DND-41 (cell line): ENCODE data around the gene ZKSCAN1.
"Not testable (repeated sequence)": the region's sequence is repeated elsewhere in the genome, so short reads cannot be mapped to it uniquely, and the experiment has no call there.

Source experiments
- ATAC-seq: fragments of 200-7000 bp; cut with Tn5 transposase; 3 replicates; pipeline ENCODE4 v1.9.1; 2021; ENCODE audit warnings: low read depth; ENCODE audit not compliant: insufficient read depth
- DNase-seq: peaks from one replicate; pipeline ENCODE4 v3.0.0-alpha.2; 2020
- H2AFZ ChIP-seq: 2 replicates; pipeline ENCODE4 v1.6.0; 2012; ENCODE audit warnings: low read depth, low read length
- H3K27ac ChIP-seq: 2 replicates; pipeline ENCODE4 v1.5.1; 2012; ENCODE audit warnings: low read length, inconsistent platforms
- H3K27me3 ChIP-seq: fragments of 200-600 bp; sonication (generic); 2 replicates; pipeline ENCODE4 v1.6.0; 2012; ENCODE audit warnings: low read length, mild to moderate bottlenecking, inconsistent platforms; ENCODE audit not compliant: insufficient read depth, poor library complexity
- H3K36me3 ChIP-seq: 2 replicates; pipeline ENCODE4 v1.5.1; 2012; ENCODE audit warnings: low read length, inconsistent platforms; ENCODE audit not compliant: insufficient read depth
- H3K4me1 ChIP-seq: 2 replicates; pipeline ENCODE4 v1.5.1; 2012; ENCODE audit warnings: mild to moderate bottlenecking, low read length; ENCODE audit not compliant: insufficient read depth
- H3K4me2 ChIP-seq: 2 replicates; pipeline ENCODE4 v1.6.0; 2012; ENCODE audit warnings: mild to moderate bottlenecking, moderate library complexity, low read length, inconsistent platforms; ENCODE audit not compliant: insufficient read depth
- H3K4me3 ChIP-seq, 2 experiments: fragments of 200-600 bp in 1 of 2; shearing (Covaris generic) in 1 of 2; 2 replicates each; pipeline ENCODE4 v1.5.1; 2012 to 2016; ENCODE audit warnings: inconsistent platforms in 2 of 2, low read length in 2 of 2, mild to moderate bottlenecking in 2 of 2, low read depth in 1 of 2, moderate library complexity in 1 of 2
- H3K79me2 ChIP-seq: 2 replicates; pipeline ENCODE4 v1.6.0; 2012; ENCODE audit warnings: low read length, inconsistent platforms; ENCODE audit not compliant: insufficient read depth
- H3K9ac ChIP-seq: 2 replicates; pipeline ENCODE4 v1.6.0; 2012; ENCODE audit warnings: low read depth, mild to moderate bottlenecking, inconsistent platforms, low read length, moderate library complexity
- H3K9me3 ChIP-seq: 2 replicates; pipeline ENCODE4 v1.5.1; 2012; ENCODE audit warnings: low read length, moderate library complexity, mild to moderate bottlenecking, inconsistent platforms; ENCODE audit not compliant: insufficient read depth, severe bottlenecking
- H4K20me1 ChIP-seq: 2 replicates; pipeline ENCODE4 v1.6.0; 2012; ENCODE audit warnings: low read length; ENCODE audit not compliant: insufficient read depth
- CTCF ChIP-seq: IDR thresholded peaks from 2 replicates; pipeline ENCODE4 v1.5.1; 2012; ENCODE audit warnings: borderline replicate concordance, low read length, moderate library complexity, mild to moderate bottlenecking; ENCODE audit not compliant: poor library complexity, severe bottlenecking; ENCODE audit errors: extremely low read depth
- EZH2 ChIP-seq: IDR thresholded peaks from 3 replicates; pipeline ENCODE4 v1.6.1; 2012; ENCODE audit warnings: borderline replicate concordance, low read depth, mild to moderate bottlenecking, moderate library complexity, low read length, inconsistent platforms; ENCODE audit not compliant: severe bottlenecking

Gene ZKSCAN1

GRCh38 chr7:100008525-100008924 lies 6.9 kb upstream of the ZKSCAN1 start:
- no peaks in the 10 kb centered on the region for H3K9me3 ChIP-seq
- no peak overlapping the region for H3K27ac ChIP-seq
- ATAC-seq (no peak), DNase-seq (no peak)
- no peaks in the 10 kb centered on the region for H4K20me1 ChIP-seq
- no peaks in the 10 kb centered on the region for H3K4me1 ChIP-seq
- H2AFZ ChIP-seq = no peak overlapping the region
- no peak for TF ChIP-seq CTCF
- no peaks in the 10 kb centered on the region for H3K27me3 ChIP-seq
- H3K79me2 ChIP-seq = no peaks in the 10 kb centered on the region
- no peak overlapping the region for H3K4me2 ChIP-seq
- no peak overlapping the region for H3K9ac ChIP-seq
- no peaks in the 10 kb centered on the region for H3K36me3 ChIP-seq
- no peak overlapping the region for H3K4me3 ChIP-seq

GRCh38 chr7:100009952-100010351 lies 5.4 kb upstream of the ZKSCAN1 start:
- H3K36me3 ChIP-seq, H2AFZ ChIP-seq, H4K20me1 ChIP-seq, H3K27ac ChIP-seq, H3K4me1 ChIP-seq, DNase-seq, H3K79me2 ChIP-seq, H3K27me3 ChIP-seq, H3K9ac ChIP-seq, ATAC-seq, H3K4me2 ChIP-seq, H3K4me3 ChIP-seq, H3K9me3 ChIP-seq: not testable (repeated sequence)

GRCh38 chr7:100010901-100011300 lies 4.5 kb upstream of the ZKSCAN1 start:
- DNase-seq (no peak), ATAC-seq (no peak)
- Histone ChIP-seq H3K9ac (no peak overlapping the region), H3K4me3 (no peak overlapping the region), H3K79me2 (peaks cover 9% of the 10 kb centered on the region), H3K36me3 (no peaks in the 10 kb centered on the region), H3K27ac (no peak overlapping the region), H4K20me1 (no peaks in the 10 kb centered on the region), H3K4me1 (peaks cover 7% of the 10 kb centered on the region), H3K4me2 (no peak overlapping the region), H2AFZ (no peak overlapping the region), H3K9me3 (no peaks in the 10 kb centered on the region), H3K27me3 (no peaks in the 10 kb centered on the region)
- TF ChIP-seq EZH2 (no peak), CTCF (no peak)

GRCh38 chr7:100011516-100011915 lies 3.9 kb upstream of the ZKSCAN1 start:
- Histone ChIP-seq H3K79me2 (peaks cover 15% of the 10 kb centered on the region), H3K4me2 (no peak overlapping the region), H3K9me3 (no peaks in the 10 kb centered on the region), H3K27me3 (no peaks in the 10 kb centered on the region), H3K36me3 (peaks cover under 1% of the 10 kb centered on the region; the same call in 1 of the 2 replicates), H3K27ac (no peak overlapping the region), H3K4me3 (no peak overlapping the region), H2AFZ (peak overlapping the region; percentile 43; the same call in 1 of the 2 replicates), H3K9ac (no peak overlapping the region), H4K20me1 (peaks cover 6% of the 10 kb centered on the region; the same call in 1 of the 2 replicates), H3K4me1 (peaks cover 12% of the 10 kb centered on the region)
- ATAC-seq (no peak), DNase-seq (no peak)
- no peak for TF ChIP-seq CTCF
- no peak for TF ChIP-seq EZH2

- peaks cover 13% of the 10 kb centered on the region; the same call in 1 of the 2 replicates for H4K20me1 ChIP-seq
- not testable (repeated sequence) for H3K9me3 ChIP-seq, H3K27me3 ChIP-seq, H3K4me2 ChIP-seq, DNase-seq, ATAC-seq, H3K36me3 ChIP-seq, H3K27ac ChIP-seq, H2AFZ ChIP-seq, H3K4me3 ChIP-seq, H3K9ac ChIP-seq
- H3K4me1 ChIP-seq = peaks cover 23% of the 10 kb centered on the region
- H3K79me2 ChIP-seq = peaks cover 26% of the 10 kb centered on the region
Observed at GRCh38 chr7:100012385-100013327, 2.7 kb upstream of the ZKSCAN1 start.
